ENCODE results near the gene CCR7.

The CCR7 gene, protein sequence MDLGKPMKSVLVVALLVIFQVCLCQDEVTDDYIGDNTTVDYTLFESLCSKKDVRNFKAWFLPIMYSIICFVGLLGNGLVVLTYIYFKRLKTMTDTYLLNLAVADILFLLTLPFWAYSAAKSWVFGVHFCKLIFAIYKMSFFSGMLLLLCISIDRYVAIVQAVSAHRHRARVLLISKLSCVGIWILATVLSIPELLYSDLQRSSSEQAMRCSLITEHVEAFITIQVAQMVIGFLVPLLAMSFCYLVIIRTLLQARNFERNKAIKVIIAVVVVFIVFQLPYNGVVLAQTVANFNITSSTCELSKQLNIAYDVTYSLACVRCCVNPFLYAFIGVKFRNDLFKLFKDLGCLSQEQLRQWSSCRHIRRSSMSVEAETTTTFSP

DNA sequence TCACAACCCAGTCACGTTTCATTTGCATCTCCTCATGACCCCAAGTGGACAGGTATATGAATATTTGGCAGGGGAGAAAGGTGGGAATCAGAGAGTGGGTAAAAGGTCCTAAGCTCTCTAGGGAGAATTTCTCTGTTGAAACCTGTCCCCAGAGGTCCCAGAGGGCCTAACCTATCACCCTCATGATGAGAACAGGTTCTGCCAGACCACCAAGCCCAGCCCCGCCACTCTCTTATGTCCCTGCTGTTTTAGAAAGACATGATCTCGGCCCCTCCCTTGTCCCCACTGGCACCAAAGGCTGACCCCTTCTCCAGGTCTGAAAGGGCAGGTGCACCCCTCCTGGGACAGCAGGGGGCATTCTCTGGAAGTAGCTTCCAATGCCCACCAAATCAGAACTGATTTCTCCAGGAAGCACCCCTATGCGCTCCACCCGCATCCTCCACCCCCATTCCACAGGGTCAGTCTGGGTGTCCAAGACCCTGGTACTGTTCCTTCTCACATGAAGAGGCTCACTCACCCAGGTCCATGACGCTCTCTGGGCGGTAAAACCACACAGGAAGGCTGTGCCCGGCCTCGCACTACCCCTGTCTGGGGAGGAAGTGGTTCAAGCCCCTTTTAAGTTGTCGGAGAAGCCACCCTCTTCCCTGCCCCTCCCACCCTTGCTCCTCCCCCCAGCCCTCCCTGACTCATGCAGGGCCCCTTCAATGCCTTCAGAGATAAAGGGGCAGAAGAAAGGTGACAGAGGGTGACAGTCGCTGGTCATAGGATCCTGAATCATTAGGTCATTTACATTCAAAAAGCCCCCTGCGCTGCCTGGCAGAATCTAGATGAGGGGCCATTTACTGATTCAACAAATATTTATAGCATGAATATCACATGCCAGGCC lies at the start of gene CCR7:
Gene CCR7, minus strand, starts transcription at position 590 of the 886 bp plus-strand sequence. Its CDS starts 63 bp downstream, at position 527.
- Mint-ChIP-seq H3K4me1 (peaks cover 41% of the 10 kb centered on the region), H3K4me3 (peak within 1 kb of the TSS; percentile 89), H3K36me3 (peaks cover 12% of the 10 kb centered on the region), H3K27me3 (no peaks in the 10 kb centered on the region), H3K27ac (peak within 1 kb of the TSS; percentile 97), H3K9me3 (no peaks in the 10 kb centered on the region)
- ATAC-seq (ENCODE audit: low read depth) (peak; percentile 48), DNase-seq (ENCODE audit: low spot score in 2 of 2) (peak; percentile 81 to 84)

- DNase-seq (ENCODE audit: low spot score in 2 of 2) (no peak), ATAC-seq (ENCODE audit: low read depth) (no peak)
- H3K36me3 Mint-ChIP-seq, result no peaks in the 10 kb centered on the region
- peak overlapping the region; percentile 34 for H3K4me3 Mint-ChIP-seq
- H3K4me1 Mint-ChIP-seq, result peaks cover 30% of the 10 kb centered on the region
- H3K27me3 Mint-ChIP-seq, result no peaks in the 10 kb centered on the region
- peak overlapping the region; percentile 94 for H3K27ac Mint-ChIP-seq
- H3K9me3 Mint-ChIP-seq, result no peaks in the 10 kb centered on the region
Measured at GRCh38 chr17:40614431-40615067, 49.3 kb upstream of the CCR7 start.

DNA sequence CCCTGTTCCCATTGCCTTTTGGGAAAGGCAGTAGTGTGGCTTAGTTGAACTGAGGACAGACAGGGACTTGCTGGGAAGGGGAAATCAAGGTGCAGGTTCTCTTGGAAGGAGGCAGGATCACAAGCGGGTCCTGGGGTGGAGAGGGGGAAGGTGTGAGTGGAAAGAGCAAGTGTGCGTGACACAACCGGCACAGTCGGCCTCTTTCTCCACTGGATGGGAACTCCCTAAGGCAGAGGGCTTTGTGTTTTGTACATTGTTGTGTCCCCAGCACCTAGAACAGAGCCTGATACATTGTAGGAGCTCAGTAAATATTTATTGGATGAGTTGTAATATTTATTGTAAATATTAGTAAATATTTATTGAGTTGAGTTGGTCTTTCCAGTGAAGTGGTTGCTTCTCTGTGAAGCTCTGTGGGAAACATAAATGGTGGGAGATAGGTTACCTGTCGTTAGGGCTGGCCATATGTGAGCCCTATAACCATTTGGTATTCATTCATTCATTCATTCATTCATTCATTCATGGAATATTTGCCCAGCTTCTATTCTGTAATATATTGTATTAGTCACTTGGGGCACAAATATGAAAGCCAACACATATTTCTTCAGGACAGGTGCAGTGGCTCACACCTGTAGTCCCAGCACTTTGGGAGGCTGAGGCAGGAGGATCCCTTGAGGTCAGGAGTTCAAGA lies 48.3 kb upstream of the CCR7 start:
- ATAC-seq (ENCODE audit: low read depth), result no peak
- Mint-ChIP-seq H3K4me1 (peaks cover 30% of the 10 kb centered on the region), H3K9me3 (no peaks in the 10 kb centered on the region), H3K36me3 (no peaks in the 10 kb centered on the region), H3K27ac (peak overlapping the region; percentile 94), H3K27me3 (no peaks in the 10 kb centered on the region), H3K4me3 (no peak overlapping the region)
- no peak for DNase-seq (ENCODE audit: low spot score in 2 of 2)

- no peak for DNase-seq (ENCODE audit: low spot score in 2 of 2)
- no peaks in the 10 kb centered on the region for H3K9me3 Mint-ChIP-seq
- no peak for ATAC-seq (ENCODE audit: low read depth)
- H3K27ac Mint-ChIP-seq, result peak overlapping the region; percentile 94
- H3K27me3 Mint-ChIP-seq, result no peaks in the 10 kb centered on the region
- H3K4me3 Mint-ChIP-seq, result no peak overlapping the region
- no peaks in the 10 kb centered on the region for H3K36me3 Mint-ChIP-seq
- H3K4me1 Mint-ChIP-seq, result peaks cover 34% of the 10 kb centered on the region
Measured at GRCh38 chr17:40612599-40613244, 47.5 kb upstream of the CCR7 start.

DNA sequence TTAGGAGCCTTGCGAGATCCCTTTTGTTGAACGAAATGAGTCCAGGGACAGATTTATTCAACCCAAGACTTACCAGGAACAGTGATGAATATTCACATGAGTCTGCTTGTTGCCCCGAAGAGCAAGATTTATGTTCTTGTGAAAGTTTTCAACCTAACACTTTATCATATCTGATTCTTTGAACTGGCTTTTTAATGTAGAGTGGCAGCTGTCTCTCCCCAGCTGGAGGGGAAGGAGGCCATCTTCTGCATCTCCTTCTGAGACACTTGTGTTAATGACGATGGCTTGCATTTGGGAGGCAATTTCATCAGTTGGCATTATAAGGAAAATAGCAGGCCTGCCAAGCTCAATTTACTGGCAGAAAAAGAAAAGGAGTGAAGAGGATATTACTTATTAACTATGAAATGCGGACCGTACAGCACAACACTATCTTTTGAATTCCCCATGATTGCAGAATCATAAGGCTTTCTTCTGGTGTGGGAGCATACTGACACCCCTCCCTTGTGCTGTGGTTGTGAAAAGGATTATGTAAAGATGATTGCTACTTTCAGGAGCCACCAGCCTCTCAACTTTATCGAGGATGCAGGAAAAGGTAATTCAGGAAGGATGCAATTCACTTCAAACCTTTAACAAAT lies 46.7 kb upstream of the CCR7 start:
- DNase-seq (ENCODE audit: low spot score in 2 of 2) (no peak), ATAC-seq (ENCODE audit: low read depth) (no peak)
- Mint-ChIP-seq H3K9me3 (no peaks in the 10 kb centered on the region), H3K4me3 (no peak overlapping the region), H3K4me1 (peaks cover 36% of the 10 kb centered on the region), H3K27ac (peak overlapping the region; percentile 80), H3K36me3 (no peaks in the 10 kb centered on the region), H3K27me3 (no peaks in the 10 kb centered on the region)

DNA sequence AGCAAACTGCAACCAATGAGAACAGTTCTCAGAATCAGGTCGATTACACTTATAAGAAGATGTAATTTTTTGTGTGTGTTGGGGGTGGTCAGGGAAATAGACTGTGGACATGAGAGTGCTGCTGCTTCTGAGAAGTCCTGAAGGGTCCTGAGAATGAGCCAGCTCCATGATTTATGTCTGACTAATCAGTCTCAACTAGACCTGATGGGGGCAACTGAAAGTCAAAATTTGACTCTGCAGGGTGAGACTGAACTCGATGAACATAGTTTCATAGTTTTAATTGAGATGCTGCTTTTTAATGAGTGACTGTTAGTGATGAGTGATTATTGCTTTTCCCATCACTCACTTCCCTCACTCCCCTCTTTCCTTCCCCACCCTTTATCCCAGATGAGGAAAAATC lies 45.1 kb upstream of the CCR7 start:
- Mint-ChIP-seq H3K9me3 (no peaks in the 10 kb centered on the region), H3K36me3 (no peaks in the 10 kb centered on the region), H3K4me1 (peaks cover 25% of the 10 kb centered on the region), H3K4me3 (no peak overlapping the region), H3K27me3 (no peaks in the 10 kb centered on the region), H3K27ac (peak overlapping the region; percentile 80)
- no peak for ATAC-seq (ENCODE audit: low read depth)
- no peak for DNase-seq (ENCODE audit: low spot score in 2 of 2)

DNA sequence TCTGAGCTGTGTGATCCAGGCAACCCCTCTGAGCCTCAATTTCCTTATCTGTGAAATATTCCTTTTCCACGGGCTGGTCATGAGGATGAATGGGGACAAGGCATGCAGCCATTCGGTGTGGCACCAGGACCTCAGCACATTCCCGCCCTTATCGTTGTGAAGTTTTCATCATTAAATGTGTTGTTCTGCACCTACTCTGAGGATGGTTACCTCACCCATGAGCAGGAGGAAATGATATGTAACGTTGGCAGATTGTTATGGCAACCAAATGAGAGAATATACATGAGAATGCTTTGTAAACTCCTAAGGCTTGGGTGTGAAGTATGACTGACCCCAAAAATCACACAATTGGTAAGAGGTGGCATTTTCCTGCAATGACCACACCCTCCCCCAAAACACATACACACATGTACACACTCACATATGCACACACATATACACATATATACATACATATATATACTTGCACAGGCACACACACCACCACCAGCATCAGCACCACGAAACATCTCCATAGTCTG lies 42.8 kb upstream of the CCR7 start:
- H3K9me3 Mint-ChIP-seq, result no peaks in the 10 kb centered on the region
- DNase-seq (ENCODE audit: low spot score in 2 of 2) (no peak), ATAC-seq (ENCODE audit: low read depth) (peak; percentile 63)
- no peak overlapping the region for H3K4me3 Mint-ChIP-seq
- H3K4me1 Mint-ChIP-seq, result peaks cover 18% of the 10 kb centered on the region
- H3K36me3 Mint-ChIP-seq, result no peaks in the 10 kb centered on the region
- no peaks in the 10 kb centered on the region for H3K27me3 Mint-ChIP-seq
- peak overlapping the region; percentile 80 for H3K27ac Mint-ChIP-seq

DNA sequence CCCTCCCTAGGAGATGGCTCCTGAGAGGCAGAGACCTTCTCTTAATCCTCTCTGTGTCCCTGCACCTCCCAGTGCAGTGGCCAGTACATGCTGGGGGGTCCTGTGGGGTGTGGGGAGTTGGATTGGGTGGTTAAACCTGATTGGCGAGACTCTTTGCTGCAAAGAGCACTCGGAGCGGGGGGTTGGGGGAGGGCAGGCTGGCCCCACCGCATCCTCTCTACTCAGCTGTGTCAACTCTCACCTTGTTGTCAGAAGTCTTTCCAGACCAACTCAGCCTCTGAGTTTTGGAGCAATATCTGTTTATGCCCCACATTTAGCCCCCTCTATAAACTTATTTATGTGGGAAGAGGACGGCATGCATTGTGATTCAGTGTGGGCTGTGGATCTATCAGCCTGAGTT lies 42.4 kb upstream of the CCR7 start:
- Mint-ChIP-seq H3K36me3 (no peaks in the 10 kb centered on the region), H3K9me3 (no peaks in the 10 kb centered on the region), H3K27me3 (no peaks in the 10 kb centered on the region), H3K4me1 (peaks cover 20% of the 10 kb centered on the region), H3K27ac (no peak overlapping the region), H3K4me3 (no peak overlapping the region)
- ATAC-seq (ENCODE audit: low read depth), result no peak
- DNase-seq (ENCODE audit: low spot score in 2 of 2), result no peak

GRCh38 chr17:40606548-40607353 lies 41.5 kb upstream of the CCR7 start:
- DNase-seq (ENCODE audit: low spot score in 2 of 2) (no peak), ATAC-seq (ENCODE audit: low read depth) (no peak)
- no peak overlapping the region for H3K27ac Mint-ChIP-seq
- no peaks in the 10 kb centered on the region for H3K36me3 Mint-ChIP-seq
- no peaks in the 10 kb centered on the region for H3K27me3 Mint-ChIP-seq
- no peaks in the 10 kb centered on the region for H3K9me3 Mint-ChIP-seq
- no peak overlapping the region for H3K4me3 Mint-ChIP-seq
- peaks cover 19% of the 10 kb centered on the region for H3K4me1 Mint-ChIP-seq

GRCh38 chr17:40605306-40605705 lies 40.0 kb upstream of the CCR7 start:
- peaks cover 22% of the 10 kb centered on the region for H3K4me1 Mint-ChIP-seq
- H3K4me3 Mint-ChIP-seq, result no peak overlapping the region
- no peaks in the 10 kb centered on the region for H3K9me3 Mint-ChIP-seq
- no peaks in the 10 kb centered on the region for H3K27me3 Mint-ChIP-seq
- H3K36me3 Mint-ChIP-seq, result no peaks in the 10 kb centered on the region
- H3K27ac Mint-ChIP-seq, result no peak overlapping the region
- DNase-seq (ENCODE audit: low spot score in 2 of 2) (no peak), ATAC-seq (ENCODE audit: low read depth) (no peak)

DNA sequence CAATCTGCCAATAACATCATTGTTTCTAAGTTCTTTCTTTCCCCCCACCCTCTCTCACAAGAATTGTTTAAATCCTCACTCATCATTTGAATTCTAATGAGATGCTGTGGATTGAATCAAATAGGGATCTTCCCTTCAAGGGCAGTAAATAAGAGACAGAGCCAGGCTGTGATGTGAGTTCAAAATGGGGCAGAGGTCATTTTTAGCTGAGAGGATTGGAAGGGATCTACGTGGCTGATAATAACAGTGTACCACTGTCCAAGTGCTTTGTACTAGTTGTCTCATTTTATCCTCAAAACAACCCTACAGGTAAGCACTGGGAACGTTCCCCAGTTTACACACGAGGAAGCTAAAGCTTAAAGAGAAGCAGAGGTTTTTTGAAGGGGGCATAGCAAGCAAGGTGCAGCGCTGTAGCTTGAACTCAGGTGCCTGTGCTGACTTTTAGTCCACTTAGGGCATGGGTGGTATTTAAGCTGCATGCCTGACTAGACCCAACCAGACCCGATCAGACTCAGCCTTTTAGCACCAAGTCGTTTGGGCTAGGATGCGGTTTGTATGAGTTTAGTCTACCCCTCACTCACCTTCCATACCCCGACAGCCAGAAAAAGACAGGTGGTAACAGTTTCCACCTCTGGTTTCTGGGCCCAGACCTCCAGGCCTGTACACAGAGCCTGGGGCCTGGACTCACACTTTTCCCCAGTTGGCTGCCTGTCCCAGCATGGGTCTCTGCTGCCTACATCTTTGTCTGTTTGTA lies 39.2 kb upstream of the CCR7 start:
- no peak overlapping the region for H3K27ac Mint-ChIP-seq

More for the DNA sequence above, 39.2 kb upstream of the CCR7 start:
- H3K4me1 Mint-ChIP-seq, result peaks cover 18% of the 10 kb centered on the region
- H3K4me3 Mint-ChIP-seq, result no peak overlapping the region
- no peaks in the 10 kb centered on the region for H3K36me3 Mint-ChIP-seq
- H3K9me3 Mint-ChIP-seq, result no peaks in the 10 kb centered on the region
- no peaks in the 10 kb centered on the region for H3K27me3 Mint-ChIP-seq
- DNase-seq (ENCODE audit: low spot score in 2 of 2), result no peak
- ATAC-seq (ENCODE audit: low read depth), result no peak

All from memory B cell (primary cell).